CD4-positive, alpha-beta T cell treated with Interleukin-21 for 1 hour (primary cell): Measurements from ENCODE around the gene NOC2L.

Experiments used
- DNase-seq: peaks from one replicate; pipeline ENCODE4 v3.0.0-alpha.2; 2020

NOC2L gene

GRCh38 chr1:974293-974640 lies 15.2 kb upstream of the NOC2L start:
- DNase-seq = no peak

- no peak for DNase-seq
Observed at GRCh38 chr1:973459-974292, 14.6 kb upstream of the NOC2L start.

- no peak for DNase-seq
Observed at GRCh38 chr1:972726-973458, 13.8 kb upstream of the NOC2L start.

GRCh38 chr1:971751-972506 lies 12.9 kb upstream of the NOC2L start:
- DNase-seq = no peak

- DNase-seq = no peak
Observed at GRCh38 chr1:970973-971730, 12.1 kb upstream of the NOC2L start.

GRCh38 chr1:970242-970972 lies 11.4 kb upstream of the NOC2L start:
- DNase-seq = no peak

GRCh38 chr1:969260-969855 lies 10.3 kb upstream of the NOC2L start:
- no peak for DNase-seq

- no peak for DNase-seq
Observed at GRCh38 chr1:967466-968343, 8.6 kb upstream of the NOC2L start.

- peak; percentile 71 for DNase-seq
Observed at GRCh38 chr1:966704-967300, 7.7 kb upstream of the NOC2L start.

GRCh38 chr1:966135-966703 lies 7.2 kb upstream of the NOC2L start, which contains the start of gene PLEKHN1:
Gene PLEKHN1, plus strand, starts transcription at chr1:966482. Its CDS starts 50 bp downstream, at chr1:966532.
- peak; percentile 21 for DNase-seq

- DNase-seq = no peak
Observed at GRCh38 chr1:965526-966134, 6.6 kb upstream of the NOC2L start.

GRCh38 chr1:964691-965525 lies 5.9 kb upstream of the NOC2L start:
- DNase-seq = no peak

GRCh38 chr1:963746-964525 lies 4.9 kb upstream of the NOC2L start:
- no peak for DNase-seq

- DNase-seq = no peak
Observed at GRCh38 chr1:963301-963651, 4.2 kb upstream of the NOC2L start.

- no peak for DNase-seq
Observed at GRCh38 chr1:962381-963300, 3.6 kb upstream of the NOC2L start.

- no peak for DNase-seq
Observed at GRCh38 chr1:961132-961669, 2.1 kb upstream of the NOC2L start.
